ENCODE data around the gene ATOSB.

Gene ATOSB

GRCh38 chr9:35076848-35077247 is 38.8 kb downstream of the ATOSB start:
- peaks cover 29% of the 10 kb centered on the region; the same call in 1 of the 2 replicates for H3K79me2 ChIP-seq (ENCODE audit: insufficient read depth, low read depth)
- no peaks in the 10 kb centered on the region for H4K20me1 ChIP-seq (ENCODE audit: insufficient read depth)
- H3K4me1 ChIP-seq (ENCODE audit: low read depth, poor library complexity, severe bottlenecking): peaks cover 12% of the 10 kb centered on the region
- H2AFZ ChIP-seq (ENCODE audit: low read depth): no peak overlapping the region
- no peak overlapping the region for H3K27ac ChIP-seq
- no peak overlapping the region for H3K4me2 ChIP-seq
- TF ChIP-seq CTCF (conservative IDR thresholded peaks at IDR 0.05; ENCODE audit: low read depth, low read length): no peak
- H3K4me3 ChIP-seq (IDR thresholded peaks at IDR 0.05; ENCODE audit: insufficient read depth, low read depth, low read length): no peak overlapping the region
- H3K27me3 ChIP-seq (ENCODE audit: insufficient read depth, low read depth): no peaks in the 10 kb centered on the region
- H3K9ac ChIP-seq: no peak overlapping the region
- no peaks in the 10 kb centered on the region; the same call in 1 of the 2 replicates for H3K36me3 ChIP-seq (ENCODE audit: insufficient read depth)

- H3K9ac ChIP-seq: no peak overlapping the region
- H3K36me3 ChIP-seq (ENCODE audit: insufficient read depth): no peaks in the 10 kb centered on the region; the same call in 1 of the 2 replicates
- no peaks in the 10 kb centered on the region for H3K27me3 ChIP-seq (ENCODE audit: insufficient read depth, low read depth)
- H3K79me2 ChIP-seq (ENCODE audit: insufficient read depth, low read depth): peaks cover 43% of the 10 kb centered on the region
- no peak overlapping the region for H3K4me3 ChIP-seq (IDR thresholded peaks at IDR 0.05; ENCODE audit: insufficient read depth, low read depth, low read length)
- peaks cover 12% of the 10 kb centered on the region for H4K20me1 ChIP-seq (ENCODE audit: insufficient read depth)
- H3K4me2 ChIP-seq: no peak overlapping the region
- no peak overlapping the region for H3K27ac ChIP-seq
- TF ChIP-seq CTCF (conservative IDR thresholded peaks at IDR 0.05; ENCODE audit: low read depth, low read length): no peak
- peaks cover 16% of the 10 kb centered on the region for H3K4me1 ChIP-seq (ENCODE audit: low read depth, poor library complexity, severe bottlenecking)
- H2AFZ ChIP-seq (ENCODE audit: low read depth): no peak overlapping the region
Measured at GRCh38 chr9:35075358-35075757, 40.3 kb downstream of the ATOSB start.

GRCh38 chr9:35074791-35075190 is 40.9 kb downstream of the ATOSB start:
- Histone ChIP-seq H3K27me3 (ENCODE audit: insufficient read depth, low read depth) (no peaks in the 10 kb centered on the region), H3K79me2 (ENCODE audit: insufficient read depth, low read depth) (peaks cover 49% of the 10 kb centered on the region), H3K4me2 (no peak overlapping the region), H4K20me1 (ENCODE audit: insufficient read depth) (peaks cover 18% of the 10 kb centered on the region), H3K4me3 (IDR thresholded peaks at IDR 0.05; ENCODE audit: insufficient read depth, low read depth, low read length) (no peak overlapping the region), H3K36me3 (ENCODE audit: insufficient read depth) (no peaks in the 10 kb centered on the region; the same call in 1 of the 2 replicates), H2AFZ (ENCODE audit: low read depth) (no peak overlapping the region), H3K4me1 (ENCODE audit: low read depth, poor library complexity, severe bottlenecking) (peaks cover 22% of the 10 kb centered on the region), H3K9ac (no peak overlapping the region), H3K27ac (no peak overlapping the region)
- TF ChIP-seq CTCF (conservative IDR thresholded peaks at IDR 0.05; ENCODE audit: low read depth, low read length): no peak

- peaks cover 22% of the 10 kb centered on the region for H4K20me1 ChIP-seq (ENCODE audit: insufficient read depth)
- peaks cover 53% of the 10 kb centered on the region for H3K79me2 ChIP-seq (ENCODE audit: insufficient read depth, low read depth)
- TF ChIP-seq CTCF (conservative IDR thresholded peaks at IDR 0.05; ENCODE audit: low read depth, low read length): no peak
- H3K4me2 ChIP-seq: no peak overlapping the region
- H3K4me3 ChIP-seq (IDR thresholded peaks at IDR 0.05; ENCODE audit: insufficient read depth, low read depth, low read length): no peak overlapping the region
- H3K36me3 ChIP-seq (ENCODE audit: insufficient read depth): no peaks in the 10 kb centered on the region; the same call in 1 of the 2 replicates
- no peak overlapping the region for H2AFZ ChIP-seq (ENCODE audit: low read depth)
- H3K27ac ChIP-seq: no peak overlapping the region
- H3K9ac ChIP-seq: no peak overlapping the region
- H3K4me1 ChIP-seq (ENCODE audit: low read depth, poor library complexity, severe bottlenecking): peaks cover 28% of the 10 kb centered on the region
- H3K27me3 ChIP-seq (ENCODE audit: insufficient read depth, low read depth): no peaks in the 10 kb centered on the region
Measured at GRCh38 chr9:35074141-35074540, 41.5 kb downstream of the ATOSB start.
